HPDE6-E6E7 (cell line): ENCODE measurements around the gene PDS5B.
A peak's percentile ranks its signal among the peaks of the same experiment; 100 is the strongest.

Experiments used
- DNase-seq: peaks from one replicate; pipeline ENCODE4 v3.0.0; 2011; ENCODE audit warnings: missing footprints; ENCODE audit errors: extremely low spot score

PDS5B gene

DNA sequence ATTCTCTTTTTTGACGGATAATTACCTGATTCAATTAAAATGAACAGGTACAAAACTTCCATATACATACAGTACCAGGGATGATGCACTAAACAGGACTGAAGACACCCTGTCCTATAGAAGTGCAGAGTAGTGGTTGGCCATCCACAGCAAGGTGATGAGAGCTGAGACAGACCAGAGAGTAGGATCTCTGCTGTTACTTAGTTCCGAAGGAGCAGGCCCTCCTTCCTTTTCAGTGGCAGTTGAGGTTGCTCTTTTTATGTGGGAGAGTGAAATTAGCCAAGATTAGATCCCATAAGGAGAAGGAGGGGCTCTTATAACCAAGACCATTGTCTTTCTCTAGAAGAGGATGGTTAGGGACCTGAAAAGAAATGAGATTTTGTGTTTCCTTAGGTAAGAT, 4.0 kb downstream of the PDS5B start:
- DNase-seq: no peak

DNA sequence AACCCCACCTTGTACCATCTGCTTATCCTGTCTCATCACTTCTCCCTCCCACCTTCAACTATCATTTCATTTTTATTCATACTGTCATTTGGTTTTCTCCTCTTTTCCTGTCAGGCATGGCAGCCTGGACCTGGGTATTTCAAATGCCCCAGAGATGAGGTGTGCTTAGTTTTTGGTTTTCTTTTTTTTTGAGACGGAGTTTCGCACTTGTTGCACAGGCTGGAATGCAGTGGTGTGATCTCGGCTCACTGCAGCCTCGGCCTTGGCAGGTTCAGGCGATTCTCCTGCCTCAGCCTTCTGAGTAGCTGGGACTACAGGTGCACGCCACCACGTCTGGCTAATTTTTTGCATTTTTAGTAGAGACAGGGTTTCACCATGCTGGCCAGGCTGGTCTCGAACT, 5.8 kb downstream of the PDS5B start:
- no peak for DNase-seq

DNA sequence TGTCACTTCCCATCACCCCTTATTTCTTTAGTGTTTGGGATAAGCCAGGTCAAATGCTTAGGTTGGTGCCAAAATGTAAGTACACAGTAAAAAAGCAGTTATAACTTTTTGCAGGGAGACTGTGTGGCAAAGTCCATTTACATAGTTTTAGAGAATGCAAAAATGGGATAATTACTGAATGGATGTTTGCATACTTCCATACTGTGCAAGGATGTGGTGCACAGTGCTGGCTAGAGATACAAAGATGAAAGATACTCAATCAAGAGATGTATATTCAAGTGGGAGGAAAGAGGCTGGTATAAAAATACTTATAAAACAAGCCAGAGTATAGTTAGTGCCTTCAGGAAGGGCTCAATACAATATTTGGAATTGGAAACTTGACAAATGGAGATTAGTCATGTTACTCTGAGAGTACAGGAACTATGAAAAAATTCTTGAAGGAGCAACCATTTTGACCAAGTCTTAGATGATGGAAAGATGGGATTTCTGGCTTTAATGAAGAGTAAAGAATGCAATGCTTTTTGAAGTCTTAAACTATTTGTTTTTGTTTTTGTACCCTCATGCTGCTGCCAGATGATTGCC, 8.0 kb downstream of the PDS5B start:
- no peak for DNase-seq

DNA sequence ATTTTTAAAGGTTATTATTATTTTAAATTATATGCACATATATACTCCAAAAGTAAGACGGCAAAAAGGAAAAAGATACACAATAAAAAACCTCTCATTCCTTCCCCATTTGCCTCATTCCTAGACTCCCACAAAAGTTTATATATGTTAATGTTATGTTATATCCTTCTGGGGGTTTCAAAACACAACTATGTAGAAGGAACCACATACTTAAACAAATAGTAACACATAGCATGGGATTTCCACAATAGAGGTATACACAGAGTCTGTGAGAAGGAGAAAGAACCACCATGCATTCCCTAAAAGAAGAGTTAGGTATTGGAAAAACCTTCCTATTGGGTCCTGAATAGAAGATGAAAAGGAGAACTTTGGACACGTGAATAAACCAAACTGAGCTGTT, 9.1 kb downstream of the PDS5B start:
- DNase-seq: no peak

DNA sequence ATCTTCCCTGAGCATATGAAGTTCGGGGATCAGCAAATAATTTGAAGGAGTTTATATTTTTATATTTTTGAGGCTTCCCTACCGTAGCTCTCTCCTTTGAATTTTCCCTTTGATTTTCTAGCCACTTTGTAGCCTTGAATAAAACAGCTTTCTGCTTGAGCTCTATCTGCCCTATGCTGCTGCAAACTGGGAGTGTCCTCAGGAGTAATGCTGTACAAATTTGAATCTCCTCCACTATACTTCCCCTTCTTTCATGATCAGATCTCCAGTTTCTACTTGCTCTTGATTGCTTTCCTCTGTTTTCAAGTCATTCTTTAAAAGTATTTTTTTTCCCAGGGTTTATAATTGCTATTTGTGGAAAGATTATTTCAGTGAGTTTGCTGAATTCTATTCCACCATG, 14.6 kb downstream of the PDS5B start:
- DNase-seq: no peak

DNA sequence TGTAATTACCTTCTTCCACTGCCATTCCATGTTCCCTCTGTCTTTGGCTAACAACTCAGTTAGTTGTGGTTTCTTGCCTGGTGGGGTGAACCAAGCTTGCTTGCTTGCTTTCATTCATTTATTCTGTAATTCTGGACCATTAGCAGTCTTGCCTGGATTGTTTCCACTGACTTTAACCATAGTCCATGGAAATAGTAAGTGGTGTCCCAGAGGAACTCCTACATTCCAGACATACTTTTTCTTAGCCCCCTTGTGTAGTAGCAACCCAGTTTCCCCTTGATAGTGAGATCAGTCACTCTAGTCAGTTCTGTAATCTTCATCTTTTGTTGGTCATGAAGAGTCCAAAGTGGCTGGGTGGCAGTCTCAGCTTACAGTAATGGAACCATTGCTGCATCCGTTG, 23.2 kb downstream of the PDS5B start:
- no peak for DNase-seq

DNA sequence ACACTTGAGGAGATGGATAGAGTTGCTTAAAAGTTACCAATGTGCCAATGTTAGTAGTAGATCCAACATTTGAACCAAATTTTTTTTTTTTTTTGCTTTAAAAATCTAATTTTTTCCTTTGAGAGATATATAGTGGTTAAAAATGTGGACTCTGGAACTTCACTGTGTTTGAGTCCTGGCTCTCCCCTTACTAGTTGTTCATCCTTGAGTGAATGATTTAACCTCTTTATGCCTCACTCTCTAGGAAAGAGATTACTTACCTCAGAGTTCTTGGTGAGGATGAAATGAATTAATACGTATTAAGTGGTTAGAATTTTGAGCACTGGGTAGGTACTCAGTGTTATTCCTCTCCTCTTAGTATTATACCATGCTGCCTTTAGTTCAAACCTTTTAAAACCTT, 24.3 kb downstream of the PDS5B start:
- no peak for DNase-seq

DNA sequence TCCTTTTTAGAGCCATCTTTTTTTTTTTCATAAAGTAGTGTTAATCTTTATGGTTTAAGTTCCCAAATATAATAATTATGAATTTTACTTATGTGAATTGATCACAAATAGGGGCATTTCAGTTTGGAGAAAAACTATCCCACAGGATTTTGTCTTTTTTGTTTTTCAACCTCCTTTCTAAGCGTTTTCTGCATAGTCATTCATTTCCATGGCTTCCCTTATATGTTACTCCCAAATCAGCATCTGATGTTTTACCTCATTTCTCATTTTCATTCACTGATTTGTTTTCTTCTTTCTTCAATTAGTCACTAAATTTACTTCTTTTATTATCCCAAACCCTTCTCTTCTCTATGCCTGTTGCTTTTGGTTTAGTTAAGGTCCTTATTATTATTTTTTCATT, 24.7 kb downstream of the PDS5B start:
- DNase-seq: no peak

DNA sequence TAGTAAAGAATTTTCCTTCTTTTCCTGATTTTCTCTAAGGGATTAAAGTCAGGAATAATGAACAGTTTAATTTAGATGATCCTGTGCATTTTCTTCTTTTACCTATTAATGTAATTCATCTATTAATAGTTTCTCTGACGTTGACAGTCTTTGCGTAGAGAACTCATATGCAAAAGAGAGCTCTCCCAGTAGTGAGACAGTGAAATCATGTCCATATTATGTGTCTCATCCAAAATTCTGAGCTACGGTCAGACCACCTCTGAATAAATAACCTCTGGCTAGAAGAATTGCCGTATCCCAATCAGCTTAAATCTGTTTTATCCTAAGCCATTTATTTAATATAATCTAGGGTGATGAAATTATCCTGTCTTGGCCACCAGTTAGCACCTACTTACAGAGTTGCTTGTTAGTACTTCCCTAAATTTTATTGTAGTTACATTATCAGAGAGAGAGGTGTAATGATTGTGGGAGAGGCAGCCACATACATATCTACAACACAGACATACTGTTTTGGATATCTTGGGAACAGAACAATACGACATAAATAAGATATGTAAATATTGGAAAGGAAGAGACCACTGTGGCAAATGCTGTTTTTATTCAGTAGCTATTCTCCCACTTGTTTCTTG, 30.7 kb downstream of the PDS5B start:
- no peak for DNase-seq

DNA sequence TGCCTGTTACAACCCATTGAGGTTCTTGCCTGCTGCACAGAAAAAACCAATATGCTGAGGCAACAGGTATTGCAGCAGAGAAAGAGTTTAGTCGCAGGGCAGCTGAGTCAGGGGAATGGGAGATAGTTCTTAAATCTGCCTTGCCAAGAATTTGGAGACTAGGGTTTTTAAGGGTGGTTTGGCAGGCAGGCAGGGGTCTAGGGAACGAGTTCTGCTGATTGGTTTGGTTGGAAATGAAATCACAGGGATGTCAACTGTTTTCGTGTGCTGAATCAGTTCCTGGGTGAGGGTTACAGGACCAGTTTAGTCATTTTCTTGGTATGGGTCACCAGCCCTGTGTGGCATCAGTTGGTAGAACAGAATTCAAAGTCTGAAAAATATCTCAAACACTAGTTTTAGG, 36.6 kb downstream of the PDS5B start:
- DNase-seq: no peak

DNA sequence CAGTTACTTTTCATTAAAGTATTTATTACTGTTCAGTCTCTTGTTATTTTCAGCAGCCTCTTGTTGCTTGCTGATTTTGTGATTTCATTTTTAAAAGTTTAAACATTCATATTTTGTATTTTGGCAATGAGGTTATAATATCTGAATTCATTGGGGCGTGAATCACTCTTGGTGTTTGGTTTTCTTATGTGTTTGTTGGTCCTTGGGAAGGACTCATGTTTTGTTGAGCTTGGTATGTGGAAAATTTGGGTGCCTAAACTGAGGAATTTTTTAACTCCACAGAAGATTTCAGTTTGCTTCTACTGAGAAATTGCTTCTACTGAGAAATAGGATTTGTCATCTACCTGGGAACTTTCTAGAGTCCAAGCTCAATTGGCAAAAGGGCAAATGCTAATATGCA, 38.2 kb downstream of the PDS5B start:
- no peak for DNase-seq

DNA sequence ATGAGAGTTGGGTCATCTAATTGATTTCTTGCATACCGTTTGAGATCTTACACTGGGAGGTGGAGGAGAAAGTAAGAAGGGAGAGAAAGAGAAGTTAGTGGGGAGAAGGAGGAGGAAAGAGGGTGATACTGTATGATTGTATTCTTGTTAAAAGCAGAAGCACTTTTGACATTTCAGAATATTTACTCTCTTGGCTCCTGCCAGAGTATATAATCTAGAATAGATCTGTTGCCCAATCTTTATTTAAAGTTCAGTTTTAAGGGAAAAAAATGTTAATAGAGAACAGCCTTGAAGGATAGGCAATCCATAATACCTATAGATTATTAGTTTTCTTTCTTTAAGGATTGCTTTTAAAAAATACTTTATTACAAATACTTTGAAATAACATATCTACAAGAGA, 41.5 kb downstream of the PDS5B start:
- DNase-seq: no peak

DNA sequence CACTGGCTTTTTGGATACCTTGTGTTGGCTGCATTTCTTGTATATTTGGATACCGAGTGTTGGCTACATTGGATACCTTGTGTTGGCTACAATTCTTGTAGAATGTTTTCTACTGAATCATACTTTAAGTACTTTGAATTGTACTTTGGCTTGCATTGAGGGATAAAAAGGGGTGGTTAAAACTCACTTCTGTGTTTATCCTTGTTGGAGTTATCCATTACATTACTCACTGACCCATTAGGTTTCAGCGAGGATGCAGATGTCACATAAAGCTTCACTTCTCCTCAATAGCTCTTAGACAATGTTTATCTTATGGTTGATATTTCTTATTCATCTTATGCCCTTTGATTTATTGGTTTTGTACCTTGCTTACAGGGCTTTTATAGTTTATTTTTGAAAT, 43.1 kb downstream of the PDS5B start:
- no peak for DNase-seq

DNA sequence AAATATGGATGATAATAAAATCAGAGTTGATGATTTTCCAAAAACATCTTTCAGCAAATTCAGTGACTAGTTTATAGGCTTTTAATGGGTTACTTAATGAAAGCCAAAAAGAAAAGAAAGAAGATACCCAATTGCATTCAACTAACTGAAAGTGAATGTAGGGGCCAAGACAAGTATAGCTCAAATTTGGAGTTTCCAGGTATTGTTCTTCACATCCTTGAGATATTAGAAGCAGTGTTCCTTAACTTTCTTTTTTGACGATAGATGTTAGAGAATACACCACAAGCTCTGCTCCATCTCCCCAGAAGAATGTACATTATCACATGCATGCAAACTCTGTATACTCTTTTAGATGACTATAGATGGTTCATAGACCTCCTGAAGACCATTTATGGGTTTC, 43.6 kb downstream of the PDS5B start:
- no peak for DNase-seq

DNA sequence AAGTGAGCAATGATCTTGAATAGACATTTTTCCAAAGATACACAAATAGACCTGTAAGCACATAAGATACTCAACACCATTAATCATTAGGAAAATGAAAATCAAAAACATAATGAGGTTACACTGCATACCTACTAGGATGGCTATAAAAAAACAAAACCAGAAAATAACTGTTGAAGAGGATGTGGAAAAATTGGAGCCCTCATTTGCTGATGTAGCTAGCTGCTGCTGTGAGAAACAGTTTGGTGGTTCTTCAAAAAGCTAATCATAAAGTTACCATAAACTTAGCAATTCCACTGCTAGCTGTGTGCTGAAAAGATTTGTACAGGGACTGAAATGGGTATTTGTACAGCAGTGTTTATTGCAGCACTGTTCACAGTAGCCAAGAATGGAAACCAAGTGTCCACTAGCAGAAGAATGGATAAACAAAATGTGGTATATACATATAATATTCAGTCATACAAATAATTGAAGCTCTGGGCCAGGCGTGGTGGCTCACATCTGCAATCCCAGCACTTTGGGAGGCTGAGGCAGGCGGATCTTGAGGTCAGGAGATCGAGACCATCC, 46.2 kb downstream of the PDS5B start:
- no peak for DNase-seq

DNA sequence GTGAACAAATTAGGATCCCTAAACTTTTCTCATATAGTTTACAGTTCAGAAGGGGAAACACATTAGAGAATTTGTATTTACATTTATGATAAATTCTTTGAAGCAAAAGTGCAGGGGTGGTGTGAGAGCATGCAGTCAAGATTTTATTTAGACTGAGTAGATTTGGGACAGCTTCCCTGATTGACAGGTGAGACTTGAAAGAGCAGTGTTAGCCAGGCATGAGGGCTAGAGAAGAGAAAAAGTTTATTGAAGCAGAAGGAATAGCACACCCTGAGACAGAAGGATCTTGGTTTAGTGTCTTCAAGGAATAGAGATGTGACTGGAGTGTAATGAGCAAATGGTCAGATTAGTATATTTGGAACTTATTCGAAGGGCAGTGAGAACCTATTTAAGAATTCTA, 50.5 kb downstream of the PDS5B start:
- no peak for DNase-seq

DNA sequence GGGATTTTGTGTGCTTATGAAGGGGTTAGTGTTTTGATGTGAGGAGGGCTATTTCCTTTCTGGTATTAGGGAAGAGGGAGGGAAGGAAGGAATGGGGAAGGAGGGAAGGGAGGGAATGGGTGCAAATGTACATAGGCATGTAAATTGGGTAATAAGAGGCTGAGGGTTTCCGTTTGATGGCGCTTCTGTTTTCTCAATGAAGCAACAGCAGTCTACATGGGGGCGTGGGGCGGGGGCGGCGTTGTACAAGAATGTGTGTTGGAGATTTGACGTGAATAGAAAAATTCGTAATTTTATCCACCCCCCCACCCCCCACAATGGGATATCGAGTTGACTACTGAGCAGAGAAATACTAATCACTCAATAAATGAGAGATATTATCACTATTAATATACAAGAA, 52.5 kb downstream of the PDS5B start:
- no peak for DNase-seq

DNA sequence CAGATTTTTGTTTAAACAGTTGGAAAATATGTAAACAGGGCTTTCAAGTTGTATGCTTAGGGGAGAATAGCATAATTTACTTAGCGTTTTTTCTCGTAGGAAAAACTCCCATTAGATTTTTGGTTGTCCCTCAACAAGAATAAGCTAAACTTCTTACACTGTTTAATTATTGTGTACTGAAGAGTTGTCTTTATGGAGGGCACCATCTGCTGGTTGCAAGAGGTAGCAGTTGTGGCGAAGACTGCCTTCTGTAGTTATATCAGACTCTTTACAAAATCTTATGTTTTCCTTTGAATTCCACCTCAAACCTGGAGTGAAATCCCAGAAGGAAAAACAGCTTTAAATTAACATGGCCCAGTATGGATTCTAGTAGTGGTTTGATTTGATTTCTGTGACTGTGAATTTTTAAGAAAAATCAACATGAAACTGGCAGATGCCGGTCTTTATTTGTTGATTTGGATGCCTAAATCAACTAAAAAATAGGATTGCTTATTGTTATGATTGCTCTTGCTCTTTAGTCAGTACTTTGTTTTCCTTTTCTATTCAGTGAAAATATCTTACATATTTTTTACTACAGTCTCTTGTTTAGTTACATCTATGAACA, 53.4 kb downstream of the PDS5B start:
- DNase-seq: no peak

DNA sequence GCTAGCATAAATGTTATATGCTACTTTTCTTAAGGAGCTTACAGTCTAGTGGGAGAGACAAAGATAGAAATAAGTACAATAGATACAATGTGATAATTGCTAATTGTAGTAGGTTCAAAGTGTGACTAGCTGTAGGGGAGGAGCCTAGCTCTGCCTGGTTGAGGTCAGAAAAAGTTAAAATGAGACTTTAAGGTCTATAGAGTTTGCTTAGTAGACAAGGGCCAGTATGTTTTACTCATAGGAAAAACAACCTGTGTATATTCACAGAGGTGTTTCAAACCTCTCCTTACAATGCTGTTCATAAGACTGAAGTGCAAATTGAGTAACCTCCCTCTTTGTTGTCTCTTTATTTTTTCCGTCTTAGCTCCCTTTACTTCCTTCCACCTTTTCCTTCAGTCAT, 56.1 kb downstream of the PDS5B start:
- DNase-seq: no peak

DNA sequence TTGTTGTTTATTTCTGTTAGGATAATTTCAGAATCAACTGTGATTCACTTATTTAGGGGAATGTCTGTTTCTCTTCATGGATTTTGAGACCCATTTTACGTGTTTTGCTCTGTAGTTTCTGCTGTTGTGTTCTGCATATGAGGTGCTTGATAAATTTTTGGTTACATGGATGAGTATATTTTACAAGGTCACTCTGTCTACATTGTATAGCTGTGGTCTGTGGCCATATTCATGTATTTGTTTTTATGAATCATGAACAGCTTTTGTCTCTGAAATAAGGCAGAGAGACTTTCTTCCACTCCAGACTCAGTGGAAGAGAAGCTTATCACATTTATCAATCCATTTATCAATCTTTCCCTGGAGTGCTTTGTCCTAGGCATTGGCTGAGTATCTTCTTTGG, 56.6 kb downstream of the PDS5B start:
- DNase-seq: no peak

DNA sequence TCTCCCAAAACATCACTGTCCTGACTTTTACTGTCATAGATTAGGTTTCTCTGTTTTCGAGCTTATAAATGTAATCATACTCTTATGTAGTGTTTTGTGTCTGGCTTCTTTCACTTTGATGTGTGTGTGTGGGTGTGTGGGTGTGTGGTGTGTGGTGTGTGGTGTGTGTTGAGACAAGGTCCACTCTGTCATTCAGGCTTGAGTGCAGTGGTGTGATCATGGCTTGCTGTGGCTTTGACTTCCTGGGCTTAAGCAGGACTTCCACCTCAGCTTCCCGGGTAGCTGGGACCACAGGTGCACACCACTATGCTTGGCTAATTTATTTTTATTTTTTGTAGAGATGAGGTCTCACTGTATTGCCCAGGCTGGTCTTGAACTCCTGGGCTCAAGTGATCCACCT, 59.6 kb downstream of the PDS5B start:
- no peak for DNase-seq

DNA sequence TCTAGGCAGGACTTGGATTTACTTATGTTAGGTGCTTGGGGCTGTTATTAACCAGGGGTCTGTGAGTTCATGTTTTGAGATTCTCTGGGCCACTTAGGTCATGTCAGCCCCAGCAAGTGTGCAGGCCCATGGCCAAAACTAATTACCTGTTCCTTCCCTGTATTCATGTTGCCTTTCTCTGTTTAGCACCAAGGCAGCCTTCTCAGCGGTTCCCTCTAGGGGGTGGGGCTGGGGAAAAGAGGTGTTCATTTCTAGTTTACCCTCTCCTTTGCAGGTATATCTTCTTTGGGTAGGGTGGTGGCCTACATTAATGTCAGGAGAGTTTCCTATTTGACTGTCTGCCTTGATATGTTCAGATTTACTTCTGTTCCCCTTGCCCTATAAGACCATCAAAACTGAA, 61.7 kb downstream of the PDS5B start:
- DNase-seq: no peak

DNA sequence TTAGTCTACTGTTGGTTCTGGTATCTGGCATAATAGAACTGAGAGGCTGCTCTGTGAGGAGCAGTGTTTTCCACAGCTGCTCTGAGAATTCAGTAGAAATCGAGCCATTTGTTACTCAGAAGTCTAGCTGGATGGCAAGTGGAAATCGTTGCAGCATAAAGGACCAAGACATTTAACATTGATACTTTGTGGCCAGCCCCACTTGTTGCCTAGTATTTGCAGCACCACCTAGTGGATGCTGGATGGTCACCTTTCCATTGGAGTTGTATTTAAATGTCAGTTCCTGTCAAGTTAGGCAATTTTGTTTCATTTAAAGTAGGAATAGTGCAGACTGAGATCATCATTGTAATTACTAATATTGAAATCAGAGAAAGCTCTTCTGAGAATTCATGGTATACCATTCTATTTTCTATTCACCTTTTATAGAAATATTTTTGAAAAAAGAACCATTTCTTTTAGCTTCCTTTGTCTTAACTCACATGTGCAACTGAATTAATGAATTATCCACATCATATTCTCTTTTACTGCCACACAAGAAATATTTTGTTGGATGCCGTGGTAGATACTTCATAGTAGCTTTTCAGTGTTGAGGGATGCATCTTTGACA, 64.6 kb downstream of the PDS5B start:
- DNase-seq: peak; percentile 3
